GM19035 (cell line): ENCODE measurements around the gene PBX1.

Source experiments
- ATAC-seq: cut with Tn5 transposase; IDR thresholded peaks from one replicate; pipeline ENCODE4 v1.9.1; 2021; ENCODE audit not compliant: unreplicated experiment

Gene PBX1

GRCh38 chr1:164693564-164694359, 134.8 kb downstream of the PBX1 start:
- ATAC-seq = no peak

DNA sequence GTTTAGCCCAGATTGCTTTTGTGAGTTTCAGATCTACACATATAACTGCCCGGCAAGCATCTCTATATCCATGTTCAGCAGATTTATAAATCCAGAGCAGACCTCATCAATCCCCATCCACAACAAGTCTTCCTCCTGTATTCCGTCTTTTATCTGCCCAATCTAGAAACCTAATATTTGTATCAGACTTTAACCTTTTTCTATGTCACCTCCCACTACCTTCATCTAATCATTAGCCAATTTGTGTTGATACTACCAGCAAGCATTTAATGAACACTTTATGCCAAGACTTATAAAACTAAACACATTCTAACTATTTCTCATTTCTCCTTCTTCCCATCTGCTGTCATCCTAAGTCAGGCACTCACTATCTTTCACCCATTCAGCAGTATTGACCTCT, 135.5 kb downstream of the PBX1 start:
- ATAC-seq = no peak

GRCh38 chr1:164695956-164696665, 137.1 kb downstream of the PBX1 start:
- ATAC-seq = no peak

- no peak for ATAC-seq
Measured at GRCh38 chr1:164699815-164700491, 141.0 kb downstream of the PBX1 start.

- no peak for ATAC-seq
Measured at GRCh38 chr1:164700683-164701082, 141.7 kb downstream of the PBX1 start.

DNA sequence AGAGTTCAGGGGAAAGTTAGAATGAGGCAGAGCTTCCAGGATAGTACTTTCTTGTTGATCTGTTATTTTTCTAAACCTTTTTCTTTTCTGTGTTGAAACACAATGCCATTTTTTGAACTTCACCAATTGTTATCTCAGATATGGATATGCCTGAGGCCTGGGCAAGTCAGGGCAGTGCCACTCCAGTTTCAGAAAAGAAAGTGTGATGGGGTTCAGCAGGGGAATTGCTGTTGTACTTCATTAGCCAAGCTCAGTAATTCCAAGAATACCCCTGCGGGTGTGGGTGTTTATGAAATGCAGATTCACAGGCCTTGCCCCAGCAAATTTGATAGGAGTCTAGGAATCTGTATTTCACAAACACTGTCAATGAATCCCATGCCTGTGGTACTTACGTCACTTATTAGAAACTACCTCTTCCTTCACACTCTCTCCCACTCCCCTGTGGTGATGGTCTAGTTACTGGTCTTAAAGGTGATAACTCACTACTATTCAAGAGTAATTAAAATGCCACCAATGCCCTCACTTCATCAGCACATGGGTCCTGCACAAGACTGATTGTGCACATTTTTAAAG, 142.3 kb downstream of the PBX1 start:
- ATAC-seq = no peak

DNA sequence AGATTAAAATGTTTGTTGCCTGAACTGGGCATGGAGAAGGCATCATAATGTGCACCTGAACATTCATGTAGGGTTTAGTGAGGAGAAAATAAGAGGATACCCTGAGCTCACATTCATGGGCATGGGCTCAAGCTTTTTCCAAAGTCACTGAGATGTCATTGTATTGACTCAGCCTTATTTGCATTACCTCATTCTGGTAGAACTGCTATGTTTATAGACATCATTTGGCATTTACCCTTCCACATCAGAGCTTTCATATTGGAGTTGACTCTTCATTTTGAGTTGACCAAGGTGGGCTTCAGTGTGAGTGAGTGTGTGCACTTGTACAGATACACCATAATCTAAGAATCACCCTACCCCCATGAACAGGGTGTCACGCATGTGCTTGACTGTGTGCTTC, 143.2 kb downstream of the PBX1 start:
- no peak for ATAC-seq

GRCh38 chr1:164702664-164703063, 143.7 kb downstream of the PBX1 start:
- no peak for ATAC-seq

DNA sequence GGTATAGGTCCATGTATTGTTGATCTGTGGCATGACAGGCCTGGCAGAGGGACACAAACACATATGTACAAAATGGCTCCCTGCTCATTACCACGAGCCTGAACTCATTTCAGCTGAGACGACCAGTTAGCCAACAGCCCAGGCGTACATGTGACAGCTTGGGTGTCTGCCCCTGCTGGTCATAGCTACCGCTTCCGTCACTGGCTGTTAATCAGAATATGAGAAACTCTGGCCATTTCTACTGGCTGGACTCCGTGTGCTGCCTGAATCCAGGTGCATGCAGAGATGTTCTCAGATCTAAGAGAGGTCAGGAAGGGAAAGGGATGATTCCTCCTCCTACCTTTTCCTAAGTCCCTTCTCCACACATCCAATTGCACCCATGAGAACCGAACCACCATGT, 144.5 kb downstream of the PBX1 start:
- no peak for ATAC-seq

GRCh38 chr1:164703960-164704411, 145.0 kb downstream of the PBX1 start:
- ATAC-seq = no peak

GRCh38 chr1:164704954-164705353, 146.0 kb downstream of the PBX1 start:
- no peak for ATAC-seq

- ATAC-seq = no peak
Measured at GRCh38 chr1:164706606-164706987, 147.6 kb downstream of the PBX1 start.

- no peak for ATAC-seq
Measured at GRCh38 chr1:164707868-164708331, 148.9 kb downstream of the PBX1 start.

- no peak for ATAC-seq
Measured at GRCh38 chr1:164708596-164708995, 149.6 kb downstream of the PBX1 start.

GRCh38 chr1:164709126-164709525, 150.1 kb downstream of the PBX1 start:
- no peak for ATAC-seq

GRCh38 chr1:164709541-164710278, 150.7 kb downstream of the PBX1 start:
- no peak for ATAC-seq

DNA sequence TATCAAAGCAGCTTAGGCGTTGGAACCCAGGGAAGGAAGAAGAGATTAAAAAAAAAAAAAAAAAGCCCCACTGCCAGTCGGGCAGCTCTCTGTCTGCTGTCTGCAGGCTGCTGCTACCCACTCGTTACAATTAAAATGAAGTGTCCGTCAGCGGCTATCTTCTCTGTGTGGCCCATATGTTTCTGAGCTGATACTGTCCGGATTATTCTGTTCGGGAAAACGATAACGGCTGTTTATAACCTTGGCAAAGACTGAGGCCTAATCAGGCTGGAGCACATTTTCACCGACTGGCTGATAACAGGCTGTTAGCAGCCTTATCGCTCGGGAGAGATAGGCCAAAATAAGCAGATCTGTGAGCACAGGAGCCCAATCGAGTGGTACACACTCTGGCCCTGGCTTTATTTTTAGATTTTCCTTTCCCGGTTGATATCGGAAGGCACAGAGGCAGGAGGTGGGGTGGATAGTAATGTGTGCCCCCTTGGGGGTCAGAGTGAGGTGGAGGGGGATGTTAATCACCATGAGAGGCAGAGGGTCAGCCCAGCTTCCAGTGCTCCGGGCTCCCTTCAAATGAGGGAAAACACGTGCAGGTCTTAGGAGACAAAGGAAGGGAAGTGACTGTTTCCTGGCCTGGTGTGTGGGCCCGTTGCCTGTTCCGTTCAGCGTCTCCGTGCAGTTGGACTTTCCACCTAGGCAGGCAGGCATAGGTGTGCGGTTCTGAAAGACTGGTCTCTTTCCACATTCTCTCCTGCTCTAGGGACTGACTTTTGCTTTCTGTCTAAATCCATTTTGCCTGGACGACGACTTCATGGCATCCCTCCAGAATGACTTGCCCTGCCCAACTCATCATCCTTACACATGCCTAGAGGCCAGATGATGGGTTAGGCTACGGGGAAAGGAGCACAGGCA, 153.4 kb downstream of the PBX1 start:
- no peak for ATAC-seq

GRCh38 chr1:164713456-164714207, 154.6 kb downstream of the PBX1 start:
- ATAC-seq = no peak
